Ectodermal cell (in vitro differentiated cells): ENCODE data around the gene ABHD10.

Experiments
- H3K27ac ChIP-seq: 2 replicates; pipeline ENCODE4 v1.7.0; 2013; ENCODE audit warnings: mild to moderate bottlenecking, low read depth, low read length; ENCODE audit not compliant: insufficient read depth, poor library complexity, severe bottlenecking
- H3K27me3 ChIP-seq: 2 replicates; pipeline ENCODE4 v1.7.0; 2013; ENCODE audit warnings: mild to moderate bottlenecking, low read length; ENCODE audit not compliant: insufficient read depth, control insufficient read depth, poor library complexity, severe bottlenecking
- H3K36me3 ChIP-seq: one replicate; pipeline ENCODE4 v1.7.0; 2013; ENCODE audit warnings: low read length; ENCODE audit not compliant: control insufficient read depth, insufficient read depth
- H3K4me1 ChIP-seq: one replicate; pipeline ENCODE4 v1.7.0; 2013; ENCODE audit warnings: low read length; ENCODE audit not compliant: control insufficient read depth, insufficient read depth
- H3K4me3 ChIP-seq: 2 replicates; pipeline ENCODE4 v1.7.0; 2013; ENCODE audit warnings: low read depth, low read length, control low read depth; ENCODE audit not compliant: insufficient read depth
- H3K9me3 ChIP-seq: 2 replicates; pipeline ENCODE4 v1.7.0; 2013; ENCODE audit warnings: mild to moderate bottlenecking, low read length, moderate library complexity; ENCODE audit not compliant: control insufficient read depth
- WGBS, 2 experiments: methylation state at CpG; one replicate each; pipeline ENCODE4 v1.1.7; 2013; ENCODE audit warnings: missing lambda C conversion rate in 2 of 2; 5-methylcytosine and 5-hydroxymethylcytosine counted together

Gene ABHD10

DNA sequence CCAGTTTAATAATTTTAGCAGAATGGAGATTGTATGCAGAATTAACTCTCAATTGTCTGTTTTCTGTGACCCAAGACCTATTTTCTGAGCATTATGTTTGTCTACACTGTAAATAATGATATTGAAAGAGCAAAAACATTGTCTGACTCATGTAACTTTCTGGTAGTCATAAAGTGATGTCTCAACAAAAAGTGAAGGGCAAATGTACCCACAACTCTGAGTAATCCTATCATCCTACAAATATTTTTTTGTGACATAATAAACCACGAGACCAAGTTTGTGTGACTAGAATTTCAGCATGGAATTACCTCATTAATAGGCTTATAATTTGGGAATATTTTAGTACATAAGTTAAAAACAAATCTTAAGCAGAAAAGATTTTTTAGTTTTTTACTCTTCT lies 15.4 kb upstream of the ABHD10 start:
- Histone ChIP-seq H3K4me1 (peaks cover 9% of the 10 kb centered on the region), H3K9me3 (no peaks in the 10 kb centered on the region), H3K27me3 (no peaks in the 10 kb centered on the region), H3K27ac (no peak overlapping the region), H3K4me3 (no peak overlapping the region), H3K36me3 (no peaks in the 10 kb centered on the region)
- 100% methylated on average over 1 of the region's 1 CpG; no CpG with 5 or more reads in 1 of the 2 experiments for WGBS, 2 experiments

DNA sequence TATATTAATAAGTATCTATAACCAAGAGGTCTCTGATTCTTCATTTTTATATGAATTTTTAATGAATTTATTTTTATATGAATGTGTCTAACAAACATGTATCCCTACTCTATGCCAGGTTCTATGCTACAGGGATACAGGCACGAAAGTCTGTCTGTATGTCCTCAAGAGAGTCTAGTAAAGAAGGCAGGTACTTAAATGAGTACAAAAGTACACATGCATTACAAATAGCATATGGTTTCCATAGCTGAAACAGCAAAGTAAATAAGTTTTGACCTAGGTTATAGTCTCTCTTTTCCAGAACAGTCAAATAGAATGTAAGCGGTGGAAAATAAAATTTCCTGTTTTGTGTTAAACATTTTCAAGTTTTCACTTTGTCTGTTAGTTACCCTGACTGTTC lies 13.3 kb upstream of the ABHD10 start:
- Histone ChIP-seq H3K4me1 (peaks cover 9% of the 10 kb centered on the region), H3K36me3 (no peaks in the 10 kb centered on the region), H3K9me3 (no peaks in the 10 kb centered on the region), H3K27me3 (no peaks in the 10 kb centered on the region), H3K4me3 (no peak overlapping the region), H3K27ac (no peak overlapping the region)
- WGBS, 2 experiments, result 93 to 100% methylated on average over 1 to 2 of the region's 2 CpGs

DNA sequence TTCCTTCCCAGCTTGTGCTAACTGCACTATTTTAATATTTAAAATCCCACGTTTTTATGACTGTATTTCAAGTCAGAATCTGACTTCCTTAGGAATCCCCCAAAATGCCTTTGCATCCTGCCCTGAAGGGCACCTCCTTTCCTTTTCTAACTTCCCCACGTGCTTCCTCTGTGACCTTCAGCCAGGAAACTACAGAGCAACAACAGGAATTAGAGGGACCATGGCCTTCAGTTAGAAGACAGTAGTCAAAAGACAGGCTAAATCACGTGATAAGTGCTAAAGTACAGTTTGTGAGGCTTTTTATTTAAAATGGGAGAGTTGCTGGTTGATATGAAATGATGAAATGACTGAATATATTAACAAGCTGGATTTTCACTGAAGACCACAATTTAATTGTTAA lies 11.8 kb upstream of the ABHD10 start:
- no peaks in the 10 kb centered on the region for H3K36me3 ChIP-seq
- H3K4me1 ChIP-seq, result peaks cover 4% of the 10 kb centered on the region
- H3K27me3 ChIP-seq, result no peaks in the 10 kb centered on the region
- H3K9me3 ChIP-seq, result no peaks in the 10 kb centered on the region
- H3K4me3 ChIP-seq, result no peak overlapping the region
- H3K27ac ChIP-seq, result no peak overlapping the region
- 34 to 36% methylated on average over 3 of the region's 3 CpGs for WGBS, 2 experiments

DNA sequence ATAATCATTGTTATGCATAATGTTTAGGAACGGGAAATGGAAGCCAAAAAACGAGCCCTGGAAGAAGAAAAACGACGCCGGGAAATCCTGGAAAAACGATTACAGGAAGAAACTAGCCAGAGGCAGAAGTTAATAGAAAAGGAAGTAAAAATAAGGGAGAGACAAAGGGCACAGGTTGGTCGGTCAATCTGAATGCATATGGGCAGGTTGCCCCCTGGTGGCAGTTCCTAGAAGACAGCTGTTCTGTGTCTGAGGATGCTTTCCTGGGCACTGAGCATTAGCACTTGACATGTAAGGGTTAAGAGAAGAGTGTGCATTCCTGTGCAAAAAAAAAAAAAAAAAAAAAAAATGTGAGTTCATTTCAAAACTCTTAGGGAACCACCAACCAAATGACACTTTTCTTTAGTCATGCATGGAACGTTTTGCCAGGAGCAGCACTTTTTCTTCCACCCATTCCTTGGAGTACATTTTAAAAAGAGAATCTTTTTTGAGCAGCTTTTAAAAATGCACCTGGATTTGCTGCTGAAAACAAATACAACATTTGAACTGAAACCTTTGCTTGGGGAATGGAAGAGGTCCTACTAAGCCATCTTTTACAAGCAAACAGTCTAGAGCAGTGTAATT lies 11.1 kb upstream of the ABHD10 start:
- WGBS, 2 experiments, result 22% methylated on average over 8 of the region's 8 CpGs
- H3K9me3 ChIP-seq, result no peaks in the 10 kb centered on the region
- H3K27me3 ChIP-seq, result no peaks in the 10 kb centered on the region
- H3K27ac ChIP-seq, result no peak overlapping the region
- H3K4me1 ChIP-seq, result no peaks in the 10 kb centered on the region
- H3K36me3 ChIP-seq, result no peaks in the 10 kb centered on the region
- no peak overlapping the region for H3K4me3 ChIP-seq

DNA sequence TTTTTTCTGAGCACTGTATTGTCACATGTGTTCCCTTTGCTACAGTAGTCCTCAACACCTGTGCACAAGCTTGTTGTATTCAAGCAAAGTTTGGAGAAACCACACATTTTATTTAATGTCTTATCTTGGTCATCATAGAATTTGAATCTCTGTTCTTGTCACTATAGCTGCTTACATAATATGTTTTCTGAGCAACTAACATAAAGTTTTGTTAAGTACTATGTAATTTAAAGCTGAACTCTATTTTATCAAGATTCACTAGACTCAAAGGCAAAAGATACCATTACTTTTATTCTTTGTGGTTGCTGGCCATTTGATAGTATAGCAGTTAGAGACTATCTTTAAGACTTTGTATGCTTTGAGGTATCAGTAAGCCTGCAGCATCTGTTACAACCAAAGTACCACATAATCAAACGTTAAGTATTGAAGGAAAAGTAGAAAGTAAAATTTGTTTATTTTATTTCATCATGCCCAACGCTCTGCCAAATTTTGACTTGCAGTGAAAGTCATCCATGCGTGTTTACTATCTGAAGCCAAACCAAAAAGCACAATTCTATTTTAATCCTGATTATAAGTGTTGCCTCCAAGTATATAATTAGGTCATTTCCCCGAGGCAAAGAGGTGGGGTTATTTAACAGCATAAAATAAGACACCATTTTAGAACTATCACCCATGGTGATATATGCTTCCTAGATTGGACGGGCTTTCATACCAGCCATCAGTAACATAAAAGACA lies 10.3 kb upstream of the ABHD10 start:
- no peaks in the 10 kb centered on the region for H3K9me3 ChIP-seq
- no peaks in the 10 kb centered on the region for H3K4me1 ChIP-seq
- 90 to 95% methylated on average over 3 to 4 of the region's 5 CpGs for WGBS, 2 experiments
- H3K36me3 ChIP-seq, result no peaks in the 10 kb centered on the region
- H3K4me3 ChIP-seq, result no peak overlapping the region
- no peaks in the 10 kb centered on the region for H3K27me3 ChIP-seq
- H3K27ac ChIP-seq, result no peak overlapping the region

DNA sequence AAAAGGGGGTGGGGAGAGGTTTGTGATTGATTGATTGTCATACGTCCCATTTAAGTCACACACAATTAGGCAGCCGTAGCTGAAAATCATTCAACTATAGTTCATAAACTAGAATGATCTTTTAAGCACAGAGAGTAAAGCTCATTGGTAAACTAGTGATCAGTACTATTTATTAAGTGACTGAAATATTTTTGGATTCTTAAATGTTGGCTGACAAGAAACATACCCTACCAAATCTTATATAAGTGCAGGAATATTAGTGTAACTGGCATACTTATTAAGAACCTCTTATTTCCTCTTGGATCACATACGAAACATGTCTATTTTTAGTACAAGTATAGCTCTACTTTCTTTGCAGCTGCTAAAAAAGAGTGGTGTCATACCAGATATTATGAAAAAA lies 8.4 kb upstream of the ABHD10 start:
- Histone ChIP-seq H3K9me3 (no peaks in the 10 kb centered on the region), H3K4me3 (no peak overlapping the region), H3K36me3 (no peaks in the 10 kb centered on the region), H3K4me1 (no peaks in the 10 kb centered on the region), H3K27ac (no peak overlapping the region), H3K27me3 (no peaks in the 10 kb centered on the region)
- 80% methylated on average over 1 of the region's 3 CpGs; no CpG with 5 or more reads in 1 of the 2 experiments for WGBS, 2 experiments

DNA sequence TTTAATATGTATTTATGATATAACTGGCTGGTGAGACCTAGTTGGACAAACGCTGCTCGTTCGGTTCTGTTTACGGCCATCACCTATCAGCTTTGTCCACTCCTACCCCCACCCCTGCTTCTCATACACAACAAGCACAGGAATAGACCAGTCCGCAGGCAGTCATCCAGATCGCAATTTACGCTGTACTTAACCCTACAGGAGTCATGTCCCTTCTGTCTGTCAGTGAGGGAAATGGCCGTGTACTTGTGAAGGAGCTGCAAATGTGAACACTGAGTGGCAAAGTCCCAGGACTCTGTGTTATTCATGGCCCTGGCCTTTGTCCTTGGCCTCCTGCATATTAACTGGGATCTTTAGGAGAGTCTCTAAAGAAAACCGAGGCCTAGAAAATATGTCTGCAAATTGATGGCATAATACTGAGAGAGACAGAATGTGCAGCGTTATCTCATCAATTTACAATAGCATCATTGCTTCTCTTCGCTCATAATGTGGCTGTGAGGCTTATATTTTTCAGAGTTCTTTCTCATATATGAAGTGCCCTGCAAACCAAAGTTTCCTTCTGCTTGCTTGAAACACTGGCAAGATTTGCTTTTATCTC lies 7.2 kb upstream of the ABHD10 start:
- 89 to 92% methylated on average over 11 of the region's 11 CpGs for whole genome bisulfite sequencing, 2 experiments
- no peaks in the 10 kb centered on the region for H3K4me1 ChIP-seq
- H3K9me3 ChIP-seq, result no peaks in the 10 kb centered on the region
- H3K4me3 ChIP-seq, result no peak overlapping the region
- H3K27ac ChIP-seq, result no peak overlapping the region
- no peaks in the 10 kb centered on the region for H3K27me3 ChIP-seq
- H3K36me3 ChIP-seq, result no peaks in the 10 kb centered on the region

DNA sequence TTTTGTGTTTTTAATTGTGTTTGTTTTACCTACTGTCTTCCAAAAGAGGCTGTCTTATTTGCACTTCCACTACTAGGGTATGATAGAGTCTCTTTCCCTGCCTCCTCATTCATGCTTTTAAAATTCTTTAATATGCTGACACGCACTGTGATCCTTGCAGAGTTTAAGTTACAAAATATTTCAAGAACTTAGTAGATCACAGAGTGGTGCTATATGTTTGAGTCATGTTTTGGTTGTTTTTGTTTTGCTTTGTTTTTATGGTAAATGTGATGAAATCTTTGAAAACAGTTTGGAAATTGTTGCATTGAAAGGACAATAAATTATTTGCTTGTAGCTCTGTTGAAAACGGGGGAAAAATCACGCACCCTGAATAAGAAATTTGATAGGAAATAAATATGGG lies 5.9 kb upstream of the ABHD10 start:
- Histone ChIP-seq H3K4me1 (no peaks in the 10 kb centered on the region), H3K27me3 (no peaks in the 10 kb centered on the region), H3K27ac (no peak overlapping the region), H3K4me3 (no peak overlapping the region), H3K36me3 (no peaks in the 10 kb centered on the region), H3K9me3 (no peaks in the 10 kb centered on the region)
- 83 to 94% methylated on average over 1 to 2 of the region's 3 CpGs for WGBS, 2 experiments

DNA sequence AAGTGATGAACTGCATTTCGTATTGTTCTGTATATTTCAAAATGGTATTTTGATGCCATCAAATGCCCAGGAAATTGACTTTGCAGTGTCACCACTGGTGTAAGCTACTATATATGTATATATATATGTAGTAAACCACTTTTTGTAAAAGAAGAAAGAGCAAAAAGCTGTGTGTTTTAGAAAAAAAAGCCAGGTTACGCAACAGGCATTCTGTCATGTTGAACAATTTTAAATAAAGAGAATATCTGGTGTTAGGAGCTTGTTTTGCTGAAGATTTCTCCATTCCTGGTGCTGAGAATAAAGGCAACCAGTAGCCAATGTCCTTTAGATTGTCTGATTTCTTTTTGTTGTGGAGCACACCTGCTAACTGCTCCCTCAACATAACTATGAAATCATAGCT lies 3.7 kb upstream of the ABHD10 start:
- Histone ChIP-seq H3K4me3 (no peak overlapping the region), H3K27me3 (no peaks in the 10 kb centered on the region), H3K36me3 (no peaks in the 10 kb centered on the region), H3K4me1 (no peaks in the 10 kb centered on the region), H3K9me3 (no peaks in the 10 kb centered on the region), H3K27ac (no peak overlapping the region)
- 81 to 89% methylated on average over 2 of the region's 2 CpGs for WGBS, 2 experiments

DNA sequence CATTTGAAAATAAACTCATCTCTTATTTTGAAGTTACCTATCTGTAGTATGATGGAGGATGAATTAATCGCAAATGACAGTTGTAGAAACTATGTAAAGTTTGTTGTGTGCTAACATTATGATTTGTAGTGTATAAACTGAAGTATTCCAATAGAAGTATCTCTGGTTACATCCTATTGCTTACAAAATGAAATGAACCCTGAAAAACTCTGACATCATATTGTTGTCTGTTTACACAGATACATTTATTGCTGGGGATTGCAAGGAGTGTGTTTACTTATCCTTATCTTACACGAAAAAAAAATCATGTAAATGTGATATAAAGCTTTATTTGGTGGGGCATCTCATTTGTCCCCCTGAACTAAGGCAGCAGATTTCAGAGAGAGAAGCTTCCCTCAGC lies 2.6 kb upstream of the ABHD10 start:
- H3K9me3 ChIP-seq, result no peaks in the 10 kb centered on the region
- WGBS, 2 experiments, result 95 to 100% methylated on average over 1 to 2 of the region's 2 CpGs
- no peaks in the 10 kb centered on the region for H3K36me3 ChIP-seq
- no peak overlapping the region for H3K4me3 ChIP-seq
- no peak overlapping the region for H3K27ac ChIP-seq
- H3K27me3 ChIP-seq, result no peaks in the 10 kb centered on the region
- peaks cover 8% of the 10 kb centered on the region for H3K4me1 ChIP-seq
